K562 (cell line): Measurements from ENCODE around the gene PUS7L. TPM values are rescaled to one million over a fixed set of nuclear protein-coding genes. Genes with fewer than 3 reads are reported as not detected.

Experiments
- ATAC-seq: fragments of 200-7000 bp; cut with Tn5 transposase; 3 replicates; pipeline ENCODE4 v1.9.1; 2020; ENCODE audit warnings: moderate library complexity
- BruUV-seq: library from RNA; stranded (reverse); fragments of 400-500 nt; replicated peaks from 2 replicates; lab custom pipeline; 2021; lab: Mats Ljungman, UMichigan
- CTCF ChIA-PET: fragments of 300-600 bp; formaldehyde crosslinking; extraction: SDS; loops from one replicate; lab custom pipeline; 2021; ENCODE audit warnings: low intra/inter-chr PET ratio; lab: Yijun Ruan, JAX
- POLR2A ChIA-PET: fragments of 300-600, 350-650 bp; sonication (Branson Sonifier 250); formaldehyde crosslinking; extraction: SDS; loops from one replicate; lab custom pipeline; 2021; ENCODE audit warnings: antibody characterized with exemption, inconsistent platforms; lab: Yijun Ruan, JAX
- DNase-seq, 4 experiments: peaks; one replicate each; pipeline versions ENCODE4 v3.0.0 to v3.0.0-alpha.2; 2011 to 2018; ENCODE audit warnings: low spot score in 3 of 4, mixed read lengths in 3 of 4; ENCODE audit errors: extremely low read depth in 1 of 4
- FAIRE-seq: peaks from 2 replicates; lab custom pipeline; 2011; peaks lifted over from hg19 to GRCh38; lab: Jason Lieb, UNC
- H2AFZ ChIP-seq: 2 replicates; pipeline ENCODE4 v1.6.0; 2011; ENCODE audit warnings: low read depth, low read length, control low read depth, inconsistent platforms
- H3K27ac ChIP-seq: fragments of 200-600 bp; 3 replicates; pipeline ENCODE4 v1.8.0; 2011; ENCODE audit warnings: low read depth, mild to moderate bottlenecking, control low read depth, inconsistent platforms, low read length, moderate library complexity, mixed read lengths; ENCODE audit errors: extremely low read depth
- H3K27me3 ChIP-seq, 2 experiments: fragments of 300-600 bp in 1 of 2; 2 replicates in 1 of 2; 3 replicates in 1 of 2; pipeline versions ENCODE4 v1.6.0 to v1.8.0; 2011; ENCODE audit warnings: inconsistent platforms in 2 of 2, low read length in 2 of 2, mild to moderate bottlenecking in 1 of 2, mixed read lengths in 1 of 2, moderate library complexity in 1 of 2; ENCODE audit not compliant: control insufficient read depth in 2 of 2, insufficient read depth in 2 of 2
- H3K36me3 ChIP-seq: fragments of 300-600 bp; 3 replicates; pipeline ENCODE4 v1.8.0; 2011; ENCODE audit warnings: mild to moderate bottlenecking, low read length, inconsistent platforms; ENCODE audit not compliant: control insufficient read depth, insufficient read depth
- H3K4me1 ChIP-seq, 2 experiments: fragments of 200-600 bp in 1 of 2; replicated peaks in 1 of 2; 2 replicates in 1 of 2; 3 replicates in 1 of 2; pipeline versions ENCODE4 v1.5.1 to v1.8.0; 2011; ENCODE audit warnings: inconsistent platforms in 2 of 2, low read length in 2 of 2, mild to moderate bottlenecking in 1 of 2, mixed read lengths in 1 of 2, moderate library complexity in 1 of 2; ENCODE audit not compliant: control insufficient read depth in 2 of 2, insufficient read depth in 2 of 2
- H3K4me2 ChIP-seq: 2 replicates; pipeline ENCODE4 v1.6.1; 2011; ENCODE audit warnings: low read length, control low read depth, inconsistent platforms, mixed read lengths; ENCODE audit not compliant: insufficient read depth
- H3K4me3 ChIP-seq: fragments of 200-600 bp; sonication (generic), shearing (Covaris generic); 2 replicates; pipeline ENCODE4 v1.5.1; 2016; ENCODE audit warnings: control low read depth, inconsistent platforms
- H3K79me2 ChIP-seq: fragments of 200-600 bp; 3 replicates; pipeline ENCODE4 v1.8.0; 2011; ENCODE audit warnings: low read length, inconsistent platforms; ENCODE audit not compliant: control insufficient read depth, insufficient read depth
- H3K9ac ChIP-seq, 2 experiments: 2 replicates each; pipeline versions ENCODE4 v1.6.0 to v1.6.1; 2011; ENCODE audit warnings: low read depth in 2 of 2, low read length in 2 of 2, control low read depth in 1 of 2, inconsistent platforms in 1 of 2, mild to moderate bottlenecking in 1 of 2, mixed read lengths in 1 of 2; ENCODE audit not compliant: insufficient read depth in 1 of 2
- H3K9me1 ChIP-seq: one replicate; pipeline ENCODE4 v1.6.0; 2011; ENCODE audit warnings: inconsistent platforms, mild to moderate bottlenecking, low read length, moderate library complexity; ENCODE audit not compliant: control insufficient read depth, insufficient read depth
- H3K9me3 ChIP-seq: replicated peaks from 2 replicates; pipeline ENCODE4 v1.5.1; 2011; ENCODE audit warnings: low read depth, low read length, inconsistent platforms; ENCODE audit not compliant: control insufficient read depth, insufficient read depth
- H4K20me1 ChIP-seq: replicated peaks from 2 replicates; pipeline ENCODE4 v1.6.1; 2011; ENCODE audit warnings: low read length, inconsistent platforms, mixed read lengths; ENCODE audit not compliant: control insufficient read depth, insufficient read depth
- ATF4 ChIP-seq: fragments of 450-650 bp; formaldehyde crosslinking; IDR thresholded peaks from 2 replicates; pipeline ENCODE4 v1.4.0; 2022; ENCODE audit warnings: mild to moderate bottlenecking, moderate library complexity
- BHLHE40 ChIP-seq: IDR thresholded peaks from 2 replicates; pipeline ENCODE4 v1.6.1; 2011; ENCODE audit warnings: low read length, improper control_type of control experiment
- MTA3 ChIP-seq: fragments of 450-650 bp; formaldehyde crosslinking; IDR thresholded peaks from 2 replicates; pipeline ENCODE4 v1.6.1; 2017; ENCODE audit warnings: mild to moderate bottlenecking, borderline replicate concordance
- NFYB ChIP-seq: IDR thresholded peaks from 2 replicates; pipeline ENCODE4 v1.6.1; 2011; ENCODE audit warnings: mild to moderate bottlenecking, moderate library complexity; ENCODE audit not compliant: insufficient read length; ENCODE audit errors: extremely low read depth
- ZFP1 ChIP-seq: fragments of 450-650 bp; formaldehyde crosslinking; IDR thresholded peaks from 2 replicates; pipeline ENCODE4 v1.4.0; 2020; ENCODE audit warnings: mild to moderate bottlenecking, mixed read lengths
- ZNF436 ChIP-seq: fragments of 250-450, 450-650 bp; sonication (Bioruptor Pico); formaldehyde crosslinking; IDR thresholded peaks from 2 replicates; pipeline ENCODE4 v1.7.0; 2020; ENCODE audit warnings: mild to moderate bottlenecking
- ZNF444 ChIP-seq: fragments of 250-450 bp; sonication (Bioruptor Pico); IDR thresholded peaks from 2 replicates; pipeline ENCODE4 v1.4.0; 2020; ENCODE audit warnings: mild to moderate bottlenecking, moderate library complexity
- WGBS: fragments of 100-300 bp; shearing (Covaris generic); methylation state at CpG from one replicate; pipeline ENCODE4 v1.1.6; 2016; ENCODE audit warnings: low coverage, mixed read lengths; ENCODE audit not compliant: insufficient coverage; ENCODE audit errors: missing lambda C conversion rate; 5-methylcytosine and 5-hydroxymethylcytosine counted together
- in situ Hi-C: fragments of 300-500 bp; cut with MboI; formaldehyde crosslinking; loops from 4 replicates; pipeline ENCODE4 v1.15.0; 2018; ENCODE audit warnings: inconsistent platforms, mixed read lengths
- intact Hi-C: fragments of 100-400 bp; cut with micrococcal nuclease; formaldehyde crosslinking; loops from 2 replicates; pipeline ENCODE4 v1.14.2; 2022
- polyA plus RNA-seq, 8 experiments: library from polyadenylated mRNA; depleted of rRNA in 4 of 8; stranded (reverse) in 5 of 8; unstranded in 3 of 8; fragments of >200 nt; fragmentation: Nextera tagmentation in 2 of 8; fragmentation: Illumina TruSeq in 1 of 8; extraction: Ambion mirVana in 2 of 8; extraction: Trizol in 1 of 8; gene quantifications; 2 replicates each; pipeline versions ENCODE4 v1.2.1 to v1.2.3, GENCODE V29; 2011 to 2014; ENCODE audit warnings: inconsistent platforms in 1 of 8, missing spikeins in 1 of 8
- total RNA-seq, 7 experiments: library from RNA; depleted of rRNA in 6 of 7; stranded (reverse); fragments of >200 nt in 6 of 7; fragmentation: Illumina TruSeq in 2 of 7; extraction: Trizol in 2 of 7; gene quantifications; 2 replicates each; pipeline versions ENCODE4 v1.2.1 to v1.2.3, GENCODE V29; 2011 to 2021; ENCODE audit warnings: low replicate concordance in 1 of 7

The PUS7L gene
- total and polyA plus RNA-seq, 9 of the 15 experiments (the other 6 are each of a cell fraction or from before 2014, with no cell fraction given), result 10.8 to 53.3 (median 25.2) TPM

GRCh38 chr12:43760396-43760795 lies 1.8 kb upstream of the PUS7L start:
- H2AFZ ChIP-seq, result no peak overlapping the region; the same call in 1 of the 2 replicates
- H3K4me3 ChIP-seq, result peak overlapping the region; percentile 73
- H3K9me3 ChIP-seq, result no peaks in the 10 kb centered on the region
- no TSS peak for BruUV-seq
- peak overlapping the region; percentile 85 to 97; a peak in 3 of 4 replicates for H3K9ac ChIP-seq
- H3K79me2 ChIP-seq, result peaks cover 65% of the 10 kb centered on the region
- no peak overlapping the region; the same call in 2 of the 3 replicates for H3K27ac ChIP-seq
- intact Hi-C loops, result no loop called here
- POLR2A ChIA-PET, result interaction anchor here (1.6 kb wide), 1 partner anchor 8 kb away, joined by 6 read pairs; no protein-coding TSS in a partner anchor
- peaks cover 4% of the 10 kb centered on the region; the same call in 2 of the 3 replicates for H3K36me3 ChIP-seq
- H3K9me1 ChIP-seq, result no peaks in the 10 kb centered on the region
- ATAC-seq (peak; percentile 6; the same call in 2 of the 3 replicates), FAIRE-seq (no peak), DNase-seq (peak in 1 of 4 experiments; percentile 32)
- no peaks in the 10 kb centered on the region for H3K27me3 ChIP-seq
- no peak for TF ChIP-seq MTA3
- TF ChIP-seq ZNF444 (CRISPR knock-in tag), result no peak
- TF ChIP-seq ZNF436 (CRISPR knock-in tag), result no peak
- no peak for TF ChIP-seq NFYB
- no peak for TF ChIP-seq ATF4 (CRISPR knock-in tag)
- TF ChIP-seq ZFP1 (CRISPR knock-in tag), result no peak
- TF ChIP-seq BHLHE40, result no peak
- in situ Hi-C loops, result no loop called here
- 3% methylated on average over 2 of the region's 2 CpGs for WGBS
- peaks cover 4 to 13% of the 10 kb centered on the region in 2 experiments; a peak in 3 of 5 replicates for H3K4me1 ChIP-seq
- no peaks in the 10 kb centered on the region for H4K20me1 ChIP-seq
- peak overlapping the region; percentile 91 for H3K4me2 ChIP-seq
- CTCF ChIA-PET, result no interaction called here
